GM12878 (cell line): ENCODE results near the gene TAS2R41. TPM values are rescaled to one million over a fixed set of nuclear protein-coding genes. Genes with fewer than 3 reads are reported as not detected.

Experiments used
- ATAC-seq: fragments of 200-7000 bp; cut with Tn5 transposase; 3 replicates; pipeline ENCODE4 v1.9.1; 2020; ENCODE audit warnings: mild to moderate bottlenecking, moderate library complexity
- BruUV-seq: library from RNA; stranded (reverse); fragments of 400-500 nt; replicated peaks from 2 replicates; lab custom pipeline; 2021; lab: Mats Ljungman, UMichigan
- CTCF ChIA-PET: fragments of 300-600 bp; sonication (Branson Sonifier 250); formaldehyde crosslinking; extraction: SDS; loops from one replicate; lab custom pipeline; 2021; ENCODE audit warnings: inconsistent platforms; lab: Yijun Ruan, JAX
- POLR2A ChIA-PET: fragments of 350-600 bp; formaldehyde crosslinking; extraction: SDS; loops from one replicate; lab custom pipeline; 2021; ENCODE audit warnings: inconsistent platforms; lab: Charles Lee
- RAD21 ChIA-PET: fragments of 300-600 bp; sonication (Branson Sonifier 250); formaldehyde crosslinking; loops from one replicate; lab custom pipeline; 2023; ENCODE audit warnings: antibody characterized with exemption; ENCODE audit not compliant: unreplicated experiment; lab: Charles Lee
- SMC1A ChIA-PET: fragments of 300-600 bp; sonication (Branson Sonifier 250); formaldehyde crosslinking; loops from one replicate; lab custom pipeline; 2023; ENCODE audit not compliant: unreplicated experiment, uncharacterized antibody; lab: Charles Lee
- DNase-seq: peaks from one replicate; pipeline ENCODE4 v3.0.0-alpha.2; 2011; ENCODE audit warnings: low read depth, low spot score
- FAIRE-seq: peaks from 3 replicates; lab custom pipeline; 2011; peaks lifted over from hg19 to GRCh38; lab: Jason Lieb, UNC
- H2AFZ ChIP-seq: 2 replicates; pipeline ENCODE4 v1.6.0; 2011; ENCODE audit warnings: low read depth, low read length, control low read depth; ENCODE audit not compliant: control insufficient read depth
- H3K27ac ChIP-seq: 2 replicates; pipeline ENCODE4 v1.5.1; 2011; ENCODE audit warnings: control low read depth; ENCODE audit not compliant: control insufficient read depth, insufficient read depth
- H3K27me3 ChIP-seq, 2 experiments: replicated peaks in 1 of 2; 2 replicates each; pipeline versions ENCODE4 v1.6.0 to v1.6.1; 2011; ENCODE audit warnings: low read length in 1 of 2; ENCODE audit not compliant: control insufficient read depth in 2 of 2, insufficient read depth in 2 of 2
- H3K36me3 ChIP-seq, 2 experiments: 2 replicates each; pipeline ENCODE4 v1.5.1; 2011; ENCODE audit warnings: low read length in 1 of 2; ENCODE audit not compliant: control insufficient read depth in 2 of 2, insufficient read depth in 2 of 2
- H3K4me1 ChIP-seq: 2 replicates; pipeline ENCODE4 v1.6.1; 2011; ENCODE audit warnings: mild to moderate bottlenecking, low read length, moderate library complexity, mixed read lengths; ENCODE audit not compliant: control insufficient read depth, insufficient read depth
- H3K4me2 ChIP-seq: 2 replicates; pipeline ENCODE4 v1.6.0; 2011; ENCODE audit warnings: control low read depth; ENCODE audit not compliant: control insufficient read depth, insufficient read depth
- H3K4me3 ChIP-seq: fragments of 200-600 bp; sonication (generic); 2 replicates; pipeline ENCODE4 v1.5.1; 2016
- H3K79me2 ChIP-seq: 2 replicates; pipeline ENCODE4 v1.6.0; 2011; ENCODE audit warnings: low read length; ENCODE audit not compliant: control insufficient read depth, insufficient read depth
- H3K9ac ChIP-seq: 2 replicates; pipeline ENCODE4 v1.8.0; 2011; ENCODE audit warnings: low read length, control low read depth, mixed read lengths; ENCODE audit not compliant: control insufficient read depth, insufficient read depth
- H3K9me3 ChIP-seq: replicated peaks from 3 replicates; pipeline ENCODE4 v1.5.1; 2011; ENCODE audit warnings: mild to moderate bottlenecking, low read length; ENCODE audit not compliant: control insufficient read depth, insufficient read depth
- H4K20me1 ChIP-seq: 2 replicates; pipeline ENCODE4 v1.6.0; 2011; ENCODE audit not compliant: control insufficient read depth, insufficient read depth
- BCL11A ChIP-seq: IDR thresholded peaks from 2 replicates; pipeline ENCODE4 v1.6.1; 2011; ENCODE audit warnings: low read depth, low read length
- CBX5 ChIP-seq: sonication (generic); IDR thresholded peaks from 2 replicates; pipeline ENCODE4 v1.6.1; 2016; ENCODE audit warnings: low read depth, moderate library complexity, mild to moderate bottlenecking, inconsistent platforms
- CHD2 ChIP-seq: IDR thresholded peaks from 2 replicates; pipeline ENCODE4 v1.6.1; 2011; ENCODE audit warnings: low read depth, low read length, improper control_type of control experiment, borderline replicate concordance
- CREB1 ChIP-seq: IDR thresholded peaks from 2 replicates; pipeline ENCODE4 v1.6.1; 2012; ENCODE audit warnings: low read depth, mild to moderate bottlenecking, inconsistent platforms
- CTCF ChIP-seq, 3 experiments: IDR thresholded peaks in 2 of 3; conservative IDR thresholded peaks in 1 of 3; 2 replicates each; pipeline ENCODE4 v1.5.1; 2011; ENCODE audit warnings: low read depth in 3 of 3, low read length in 3 of 3, mild to moderate bottlenecking in 3 of 3, control low read depth in 2 of 3, moderate library complexity in 2 of 3, inconsistent platforms in 1 of 3, mixed read lengths in 1 of 3; ENCODE audit not compliant: control insufficient read depth in 2 of 3, insufficient read depth in 1 of 3; ENCODE audit errors: extremely low read depth in 1 of 3
- ETV6 ChIP-seq, 2 experiments: fragments of 450-650 bp in 1 of 2; IDR thresholded peaks in 1 of 2; conservative IDR thresholded peaks in 1 of 2; 2 replicates each; pipeline ENCODE4 v1.6.1; 2014; ENCODE audit warnings: antibody characterized with exemption in 1 of 2, borderline replicate concordance in 1 of 2, low read depth in 1 of 2, mild to moderate bottlenecking in 1 of 2, moderate library complexity in 1 of 2
- HDAC2 ChIP-seq: fragments of 200-600 bp; sonication (generic); IDR thresholded peaks from 2 replicates; pipeline ENCODE4 v1.6.1; 2017
- MTA3 ChIP-seq: IDR thresholded peaks from 2 replicates; pipeline ENCODE4 v1.6.1; 2012; ENCODE audit warnings: low read length, inconsistent platforms, borderline replicate concordance
- POLR2AphosphoS5 ChIP-seq: IDR thresholded peaks from 2 replicates; pipeline ENCODE4 v1.6.1; 2011; ENCODE audit warnings: mild to moderate bottlenecking, low read length, inconsistent platforms
- ZBED1 ChIP-seq: IDR thresholded peaks from 2 replicates; pipeline ENCODE4 v1.6.1; 2016; ENCODE audit warnings: borderline replicate concordance
- WGBS: methylation state at CpG from one replicate; pipeline ENCODE4 v1.1.6; 2016; ENCODE audit warnings: low lambda C conversion rate; ENCODE audit not compliant: insufficient replicate concordance, insufficient coverage; ENCODE audit errors: missing lambda C conversion rate; 5-methylcytosine and 5-hydroxymethylcytosine counted together
- in situ Hi-C: fragments of 300-500 bp; cut with MboI; formaldehyde crosslinking; loops from 9 replicates; pipeline ENCODE4 v1.14.3; 2018; ENCODE audit warnings: mixed read lengths
- intact Hi-C: fragments of 100-400 bp; cut with micrococcal nuclease; formaldehyde crosslinking; loops from one replicate; pipeline ENCODE4 v1.14.2; 2022; ENCODE audit not compliant: unreplicated experiment
- polyA plus RNA-seq, 11 experiments: library from polyadenylated mRNA; depleted of rRNA in 4 of 11; unstranded in 6 of 11; stranded (reverse) in 5 of 11; fragments of >200 nt; fragmentation: Nextera tagmentation in 4 of 11; fragmentation: Illumina TruSeq in 1 of 11; extraction: Ambion mirVana in 4 of 11; extraction: Trizol in 1 of 11; gene quantifications; 1 replicate in 1 of 11; 2 replicates in 10 of 11; pipeline versions ENCODE4 v1.2.1 to v1.2.3, GENCODE V29; 2011 to 2016; ENCODE audit warnings: inconsistent platforms in 2 of 11, missing spikeins in 2 of 11, low read depth in 1 of 11
- total RNA-seq, 4 experiments: library from RNA; depleted of rRNA in 3 of 4; stranded (reverse); fragments of >200 nt in 3 of 4; fragmentation: Illumina TruSeq in 1 of 4; extraction: Trizol in 1 of 4; gene quantifications; 2 replicates each; pipeline versions ENCODE4 v1.2.1 to v1.2.3, GENCODE V29; 2013 to 2021
- TF ChIP-seq, protein P1 (sequence below): fragments of 450-650 bp; IDR thresholded peaks from 2 replicates; pipeline ENCODE4 v1.6.1; 2017; ENCODE audit warnings: mild to moderate bottlenecking, low read depth, inconsistent platforms; ENCODE audit not compliant: poor library complexity, severe bottlenecking
- TF ChIP-seq, protein P2 (sequence below): fragments of 150-350 bp; IDR thresholded peaks from 2 replicates; pipeline ENCODE4 v1.6.1; 2014; ENCODE audit warnings: mild to moderate bottlenecking, low read depth, low read length

TAS2R41 gene
- total and polyA plus RNA-seq, 10 of the 15 experiments (the other 5 are each of a cell fraction or from before 2014, with no cell fraction given), result not detected

- 0% methylated on average over 1 of the region's 1 CpG for WGBS
- ChIA-PET SMC1A (no interaction called here), CTCF (no interaction called here), RAD21 (no interaction called here), POLR2A (no interaction called here)
- Histone ChIP-seq H2AFZ (no peak overlapping the region), H3K9ac (no peak overlapping the region), H3K4me2 (no peak overlapping the region), H3K9me3 (no peaks in the 10 kb centered on the region), H4K20me1 (no peaks in the 10 kb centered on the region), H3K27ac (no peak overlapping the region), H3K27me3 (no peaks in the 10 kb centered on the region; a peak in 2 of 4 replicates), H3K4me1 (no peaks in the 10 kb centered on the region), H3K36me3 (no peaks in the 10 kb centered on the region), H3K79me2 (no peaks in the 10 kb centered on the region), H3K4me3 (no peak overlapping the region)
- BruUV-seq, result no TSS peak
- FAIRE-seq (no peak), ATAC-seq (no peak), DNase-seq (no peak)
- TF ChIP-seq CBX5 (no peak), CTCF (IDR thresholded peaks at IDR 0.05 in 2 of 3, conservative IDR thresholded peaks at IDR 0.05 in 1 of 3; ENCODE audit: control insufficient read depth in 2 of 3, extremely low read depth in 1 of 3, insufficient read depth in 1 of 3, low read depth in 3 of 3, low read length in 3 of 3) (no peak), ZBED1 (no peak), CREB1 (no peak), MTA3 (no peak), POLR2AphosphoS5 (no peak), HDAC2 (no peak), ETV6 (conservative IDR thresholded peaks at IDR 0.05 in 1 of 2, IDR thresholded peaks at IDR 0.05 in 1 of 2; ENCODE audit: borderline replicate concordance in 1 of 2, low read depth in 1 of 2) (no peak), BCL11A (no peak), CHD2 (no peak)
- TF ChIP-seq, protein P1, sequence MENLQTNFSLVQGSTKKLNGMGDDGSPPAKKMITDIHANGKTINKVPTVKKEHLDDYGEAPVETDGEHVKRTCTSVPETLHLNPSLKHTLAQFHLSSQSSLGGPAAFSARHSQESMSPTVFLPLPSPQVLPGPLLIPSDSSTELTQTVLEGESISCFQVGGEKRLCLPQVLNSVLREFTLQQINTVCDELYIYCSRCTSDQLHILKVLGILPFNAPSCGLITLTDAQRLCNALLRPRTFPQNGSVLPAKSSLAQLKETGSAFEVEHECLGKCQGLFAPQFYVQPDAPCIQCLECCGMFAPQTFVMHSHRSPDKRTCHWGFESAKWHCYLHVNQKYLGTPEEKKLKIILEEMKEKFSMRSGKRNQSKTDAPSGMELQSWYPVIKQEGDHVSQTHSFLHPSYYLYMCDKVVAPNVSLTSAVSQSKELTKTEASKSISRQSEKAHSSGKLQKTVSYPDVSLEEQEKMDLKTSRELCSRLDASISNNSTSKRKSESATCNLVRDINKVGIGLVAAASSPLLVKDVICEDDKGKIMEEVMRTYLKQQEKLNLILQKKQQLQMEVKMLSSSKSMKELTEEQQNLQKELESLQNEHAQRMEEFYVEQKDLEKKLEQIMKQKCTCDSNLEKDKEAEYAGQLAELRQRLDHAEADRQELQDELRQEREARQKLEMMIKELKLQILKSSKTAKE, result no peak
- TF ChIP-seq, protein P2, sequence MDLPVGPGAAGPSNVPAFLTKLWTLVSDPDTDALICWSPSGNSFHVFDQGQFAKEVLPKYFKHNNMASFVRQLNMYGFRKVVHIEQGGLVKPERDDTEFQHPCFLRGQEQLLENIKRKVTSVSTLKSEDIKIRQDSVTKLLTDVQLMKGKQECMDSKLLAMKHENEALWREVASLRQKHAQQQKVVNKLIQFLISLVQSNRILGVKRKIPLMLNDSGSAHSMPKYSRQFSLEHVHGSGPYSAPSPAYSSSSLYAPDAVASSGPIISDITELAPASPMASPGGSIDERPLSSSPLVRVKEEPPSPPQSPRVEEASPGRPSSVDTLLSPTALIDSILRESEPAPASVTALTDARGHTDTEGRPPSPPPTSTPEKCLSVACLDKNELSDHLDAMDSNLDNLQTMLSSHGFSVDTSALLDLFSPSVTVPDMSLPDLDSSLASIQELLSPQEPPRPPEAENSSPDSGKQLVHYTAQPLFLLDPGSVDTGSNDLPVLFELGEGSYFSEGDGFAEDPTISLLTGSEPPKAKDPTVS, result no peak
- in situ Hi-C loops, result no loop called here
- intact Hi-C loops, result no loop called here
Measured at GRCh38 chr7:143494622-143495021, 16.9 kb downstream of the TAS2R41 start.
